Glomerular endothelial cell (primary cell): ENCODE data around the gene CXCL1. TPM values are rescaled to one million over a fixed set of nuclear protein-coding genes. Genes with fewer than 3 reads are reported as not detected.
"Not testable (repeated sequence)": the region's sequence is repeated elsewhere in the genome, so short reads cannot be mapped to it uniquely, and the experiment has no call there.

ENCODE experiments used
- DNase-seq: peaks from one replicate; pipeline ENCODE4 v3.0.0-alpha.2; 2011; ENCODE audit warnings: low read depth, low spot score; ENCODE audit errors: extremely low read depth
- total RNA-seq: library from RNA; depleted of rRNA; stranded (reverse); fragments of >200 nt; gene quantifications from 2 replicates; pipeline ENCODE4 v1.2.3, GENCODE V29; 2015

The CXCL1 gene
- total RNA-seq, 1 donor from 2014 or later, result 404 TPM

- DNase-seq, result no peak
Measured at GRCh38 chr4:73872316-73873108, 3.3 kb downstream of the CXCL1 start.

- DNase-seq, result no peak
Measured at GRCh38 chr4:73874386-73874785, 5.2 kb downstream of the CXCL1 start.

- no peak for DNase-seq
Measured at GRCh38 chr4:73875401-73875800, 6.2 kb downstream of the CXCL1 start.

- no peak for DNase-seq
Measured at GRCh38 chr4:73883306-73883705, 14.1 kb downstream of the CXCL1 start.

GRCh38 chr4:73885574-73886267 is 16.5 kb downstream of the CXCL1 start:
- no peak for DNase-seq

GRCh38 chr4:73891326-73891725 is 22.1 kb downstream of the CXCL1 start:
- DNase-seq, result no peak

- DNase-seq, result no peak
Measured at GRCh38 chr4:73891739-73892405, 22.7 kb downstream of the CXCL1 start.

- no peak for DNase-seq
Measured at GRCh38 chr4:73892966-73893365, 23.8 kb downstream of the CXCL1 start.

GRCh38 chr4:73894001-73894400 is 24.8 kb downstream of the CXCL1 start:
- no peak for DNase-seq

- no peak for DNase-seq
Measured at GRCh38 chr4:73895201-73896175, 26.3 kb downstream of the CXCL1 start.

- no peak for DNase-seq
Measured at GRCh38 chr4:73896416-73896815, 27.2 kb downstream of the CXCL1 start.

GRCh38 chr4:73897380-73898136 is 28.4 kb downstream of the CXCL1 start:
- DNase-seq, result no peak

GRCh38 chr4:73899338-73899737 is 30.1 kb downstream of the CXCL1 start:
- DNase-seq, result not testable (repeated sequence)

GRCh38 chr4:73901031-73901430 is 31.8 kb downstream of the CXCL1 start:
- DNase-seq, result no peak

GRCh38 chr4:73902038-73902637 is 32.9 kb downstream of the CXCL1 start:
- DNase-seq, result no peak

GRCh38 chr4:73902817-73903547 is 33.8 kb downstream of the CXCL1 start:
- DNase-seq, result no peak

- no peak for DNase-seq
Measured at GRCh38 chr4:73904491-73904890, 35.3 kb downstream of the CXCL1 start.

- DNase-seq, result no peak
Measured at GRCh38 chr4:73908965-73909364, 39.8 kb downstream of the CXCL1 start.

GRCh38 chr4:73911746-73912145 is 42.6 kb downstream of the CXCL1 start:
- DNase-seq, result no peak
